ENCODE results near the gene AQP6.

- TF ChIP-seq, protein P1, sequence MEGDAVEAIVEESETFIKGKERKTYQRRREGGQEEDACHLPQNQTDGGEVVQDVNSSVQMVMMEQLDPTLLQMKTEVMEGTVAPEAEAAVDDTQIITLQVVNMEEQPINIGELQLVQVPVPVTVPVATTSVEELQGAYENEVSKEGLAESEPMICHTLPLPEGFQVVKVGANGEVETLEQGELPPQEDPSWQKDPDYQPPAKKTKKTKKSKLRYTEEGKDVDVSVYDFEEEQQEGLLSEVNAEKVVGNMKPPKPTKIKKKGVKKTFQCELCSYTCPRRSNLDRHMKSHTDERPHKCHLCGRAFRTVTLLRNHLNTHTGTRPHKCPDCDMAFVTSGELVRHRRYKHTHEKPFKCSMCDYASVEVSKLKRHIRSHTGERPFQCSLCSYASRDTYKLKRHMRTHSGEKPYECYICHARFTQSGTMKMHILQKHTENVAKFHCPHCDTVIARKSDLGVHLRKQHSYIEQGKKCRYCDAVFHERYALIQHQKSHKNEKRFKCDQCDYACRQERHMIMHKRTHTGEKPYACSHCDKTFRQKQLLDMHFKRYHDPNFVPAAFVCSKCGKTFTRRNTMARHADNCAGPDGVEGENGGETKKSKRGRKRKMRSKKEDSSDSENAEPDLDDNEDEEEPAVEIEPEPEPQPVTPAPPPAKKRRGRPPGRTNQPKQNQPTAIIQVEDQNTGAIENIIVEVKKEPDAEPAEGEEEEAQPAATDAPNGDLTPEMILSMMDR (IDR thresholded peaks at IDR 0.05), result no peak
- no peak for TF ChIP-seq POLR2A (IDR thresholded peaks at IDR 0.05)
Measured at GRCh38 chr12:49965836-49966235, 6.9 kb upstream of the AQP6 start.
